T-helper 9 cell (primary cell): ENCODE measurements around the gene RAD18.

ENCODE experiments used
- DNase-seq: peaks from one replicate; pipeline ENCODE4 v3.0.0-alpha.2; 2020

The RAD18 gene

GRCh38 chr3:8856721-8857120, 106.6 kb downstream of the RAD18 start:
- no peak for DNase-seq

- DNase-seq = no peak
Measured at GRCh38 chr3:8856071-8856470, 107.2 kb downstream of the RAD18 start.

- DNase-seq = no peak
Measured at GRCh38 chr3:8854656-8855055, 108.6 kb downstream of the RAD18 start.

DNA sequence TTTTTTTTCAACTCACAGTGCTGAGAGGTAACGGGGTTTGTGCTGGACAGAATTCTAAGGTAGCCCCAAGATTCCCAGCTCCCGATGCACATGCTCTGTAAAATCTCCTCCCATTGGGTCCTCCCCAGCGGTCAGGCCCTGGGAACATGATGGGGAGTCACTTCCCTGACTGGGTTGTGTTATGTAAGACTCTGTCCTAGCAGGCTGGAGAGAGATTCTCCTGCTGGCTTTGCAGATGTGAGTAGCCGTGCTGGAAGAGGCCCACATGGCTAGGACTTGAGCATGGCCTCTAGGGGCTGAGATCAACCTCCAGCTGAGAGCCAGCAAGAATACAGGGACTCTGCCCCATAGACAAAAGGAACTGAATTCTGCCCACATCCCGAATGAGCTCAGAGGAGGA, 110.2 kb downstream of the RAD18 start:
- no peak for DNase-seq

- no peak for DNase-seq
Measured at GRCh38 chr3:8852511-8852910, 110.8 kb downstream of the RAD18 start.

GRCh38 chr3:8851703-8852102, 111.6 kb downstream of the RAD18 start:
- DNase-seq = no peak

- no peak for DNase-seq
Measured at GRCh38 chr3:8848696-8849131, 114.6 kb downstream of the RAD18 start.

DNA sequence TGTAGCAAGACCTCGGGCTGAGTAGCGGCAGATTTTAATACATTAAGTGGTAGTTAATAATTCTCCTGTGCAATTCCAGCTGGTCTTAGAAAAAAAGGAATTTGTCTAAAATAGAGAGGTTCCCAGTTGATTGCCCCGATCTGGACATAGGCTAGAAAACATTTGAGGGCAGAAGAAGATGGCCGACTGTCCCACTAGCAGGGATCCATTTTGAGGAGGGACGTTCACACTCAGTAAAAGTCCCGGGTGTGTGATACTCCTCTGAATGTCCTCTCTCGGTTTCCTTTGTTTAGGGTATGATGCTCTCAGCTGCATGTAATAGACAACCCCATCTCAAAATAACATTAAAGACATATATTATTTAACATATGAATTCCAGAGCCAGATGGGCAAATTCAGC, 116.0 kb downstream of the RAD18 start:
- no peak for DNase-seq

- DNase-seq = no peak
Measured at GRCh38 chr3:8846176-8846575, 117.1 kb downstream of the RAD18 start.

DNA sequence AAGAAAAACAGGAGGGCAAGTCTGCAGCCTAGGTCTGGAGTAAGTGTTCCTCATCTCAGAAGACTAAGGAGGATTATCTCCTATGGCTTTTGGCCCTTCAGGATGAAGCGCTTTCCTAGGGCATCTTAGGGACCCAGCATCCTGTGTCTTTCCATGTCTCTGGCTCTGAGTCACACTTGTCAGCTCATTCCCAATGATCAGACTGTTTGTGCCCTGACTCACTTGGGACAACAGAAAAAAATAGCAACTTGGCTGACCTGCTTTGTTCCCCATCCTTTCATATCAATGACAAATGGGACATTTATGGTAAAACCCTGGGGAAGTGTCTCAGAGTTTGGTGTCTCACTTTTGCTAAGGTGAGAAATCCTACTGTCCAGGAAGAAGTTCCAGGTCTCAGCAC, 117.6 kb downstream of the RAD18 start:
- DNase-seq = no peak

GRCh38 chr3:8843347-8843746, 119.9 kb downstream of the RAD18 start:
- DNase-seq = no peak

GRCh38 chr3:8842293-8842692, 121.0 kb downstream of the RAD18 start:
- no peak for DNase-seq

DNA sequence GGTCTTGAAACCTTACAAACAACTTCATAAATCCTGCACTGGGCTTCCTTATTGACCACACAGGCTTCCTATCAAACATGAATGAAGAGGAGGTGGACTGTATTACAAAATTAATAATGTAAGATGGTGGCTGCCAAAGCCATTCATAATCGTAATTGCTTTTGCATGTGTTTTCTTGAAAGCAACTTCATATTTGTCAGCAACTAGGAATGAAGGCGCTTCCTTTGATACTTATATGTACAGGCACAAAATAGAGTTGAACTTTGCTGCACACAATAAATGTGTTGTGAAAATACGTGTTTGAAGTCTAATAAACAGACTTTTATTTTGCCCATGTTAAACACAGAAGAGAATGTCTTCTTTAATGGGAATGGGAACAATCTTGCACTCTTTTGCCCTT, 121.8 kb downstream of the RAD18 start:
- no peak for DNase-seq

DNA sequence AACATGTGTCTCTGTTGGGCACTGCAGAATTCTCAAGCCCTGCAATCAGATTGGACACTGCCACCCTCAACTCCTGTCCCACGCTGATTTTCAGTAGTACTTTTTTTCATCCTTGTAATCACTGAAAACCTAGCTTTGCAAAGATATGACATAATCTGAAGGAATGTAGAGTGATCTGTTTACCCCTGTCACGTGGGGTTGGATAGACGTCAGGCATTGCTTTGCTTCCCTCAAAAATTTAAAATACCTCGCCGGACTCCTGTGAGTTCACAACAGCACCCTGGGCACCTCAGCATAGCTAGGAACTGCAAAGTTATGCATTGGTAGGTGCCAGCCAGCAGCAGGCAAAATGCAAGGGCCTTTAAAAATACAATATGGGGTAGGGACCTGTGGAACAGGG, 122.7 kb downstream of the RAD18 start:
- DNase-seq = no peak

DNA sequence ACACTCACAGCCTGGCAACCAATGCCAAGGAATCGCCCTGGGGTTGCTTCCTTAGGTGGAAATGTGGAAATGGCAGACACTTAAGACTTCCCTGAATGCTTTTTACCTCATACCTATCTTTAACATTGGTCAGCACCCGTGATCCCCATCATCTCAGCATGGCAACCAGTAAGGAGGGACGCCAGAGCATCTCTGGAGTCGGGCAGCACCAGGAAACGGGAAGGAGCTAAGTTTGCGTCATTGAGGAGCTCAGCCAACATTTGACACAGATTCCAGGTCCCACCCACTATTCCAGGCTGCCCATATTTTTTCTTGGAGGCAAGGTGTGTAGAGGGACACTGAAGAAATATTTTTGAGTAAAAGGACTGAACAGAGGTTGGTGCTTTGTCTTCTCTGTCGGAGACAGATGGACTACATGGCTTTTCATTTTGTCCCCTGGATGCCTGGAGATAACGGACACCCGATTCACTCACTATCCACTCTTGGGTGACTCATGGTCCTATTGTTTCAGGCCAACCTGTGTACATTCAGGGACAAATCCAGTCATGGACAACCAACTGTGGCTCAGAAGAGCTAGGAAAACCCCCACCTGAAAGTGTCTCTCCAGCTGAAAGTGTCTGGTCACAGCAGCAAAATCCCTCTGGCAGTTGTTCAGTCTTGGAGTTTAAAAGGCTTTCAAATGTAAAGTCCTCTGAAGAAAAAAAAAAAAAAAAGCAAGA, 123.5 kb downstream of the RAD18 start:
- no peak for DNase-seq

DNA sequence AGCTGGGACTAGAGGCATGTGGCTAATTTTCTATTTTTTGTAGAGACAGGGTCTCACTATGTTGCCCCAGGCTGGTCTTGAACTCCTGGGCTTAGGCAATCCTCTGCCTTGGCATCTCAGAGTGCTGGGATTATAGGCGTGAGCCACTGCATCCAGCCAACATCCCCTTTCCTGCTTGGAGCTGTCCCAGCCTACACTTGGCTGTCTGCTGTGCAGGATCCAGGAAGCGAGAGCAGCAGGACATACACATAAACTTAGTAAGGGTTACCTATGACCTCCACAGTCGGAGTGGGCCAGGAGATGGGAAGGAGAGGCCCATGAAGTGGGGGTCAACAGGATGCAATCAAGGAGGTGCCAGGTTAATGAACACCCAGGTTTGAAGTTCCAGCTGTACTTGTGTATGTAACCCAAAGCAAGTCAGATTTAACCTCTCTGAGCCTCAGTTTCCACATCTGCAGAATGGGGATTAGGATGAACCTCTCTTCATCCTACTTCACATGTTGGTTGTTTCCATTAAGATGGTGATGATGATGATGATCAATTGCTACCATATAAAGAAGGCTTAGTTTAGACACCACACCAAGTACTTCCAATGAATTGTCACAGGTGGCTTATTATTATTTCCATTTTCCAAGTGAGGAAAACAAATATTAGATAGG, 124.4 kb downstream of the RAD18 start:
- DNase-seq = no peak

GRCh38 chr3:8838234-8838633, 125.0 kb downstream of the RAD18 start:
- no peak for DNase-seq

DNA sequence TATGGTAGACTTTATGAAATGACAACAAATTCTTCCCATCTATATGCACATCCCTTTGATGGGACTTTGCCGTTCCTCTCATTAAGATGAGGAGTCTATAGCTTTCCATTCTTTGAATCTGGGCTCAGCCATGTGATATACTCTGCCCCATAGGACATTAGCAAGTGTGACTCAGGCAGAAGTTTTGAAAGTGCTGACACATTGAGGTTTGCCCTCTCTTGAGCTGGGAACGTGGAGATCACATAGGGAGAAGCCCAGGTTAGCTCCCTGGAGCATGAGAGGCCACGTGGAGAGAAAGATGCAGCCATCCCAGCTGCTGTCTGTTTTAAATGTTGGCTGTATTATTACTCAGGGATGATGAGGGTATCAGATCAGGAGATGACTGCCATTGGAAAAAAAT, 126.1 kb downstream of the RAD18 start:
- DNase-seq = no peak

DNA sequence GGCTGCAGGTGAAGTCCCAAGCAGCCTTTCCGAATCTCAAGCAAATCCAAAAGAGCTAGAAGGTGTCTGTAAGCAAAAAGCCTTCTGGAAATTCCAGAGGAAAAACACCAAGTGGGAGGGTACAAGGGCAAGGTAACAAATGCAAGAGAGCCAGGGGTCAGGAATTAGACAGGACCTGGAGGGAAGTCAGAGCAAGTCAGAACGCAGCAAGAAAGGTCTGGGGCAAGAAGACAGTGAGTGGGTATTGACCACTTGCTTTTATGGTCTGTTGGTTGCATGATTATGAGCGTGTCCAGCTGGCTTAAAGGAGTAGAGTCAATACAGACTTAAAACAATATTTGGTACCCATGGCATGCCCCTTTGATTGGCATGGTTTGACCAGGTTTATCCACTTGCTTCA, 127.2 kb downstream of the RAD18 start:
- no peak for DNase-seq

DNA sequence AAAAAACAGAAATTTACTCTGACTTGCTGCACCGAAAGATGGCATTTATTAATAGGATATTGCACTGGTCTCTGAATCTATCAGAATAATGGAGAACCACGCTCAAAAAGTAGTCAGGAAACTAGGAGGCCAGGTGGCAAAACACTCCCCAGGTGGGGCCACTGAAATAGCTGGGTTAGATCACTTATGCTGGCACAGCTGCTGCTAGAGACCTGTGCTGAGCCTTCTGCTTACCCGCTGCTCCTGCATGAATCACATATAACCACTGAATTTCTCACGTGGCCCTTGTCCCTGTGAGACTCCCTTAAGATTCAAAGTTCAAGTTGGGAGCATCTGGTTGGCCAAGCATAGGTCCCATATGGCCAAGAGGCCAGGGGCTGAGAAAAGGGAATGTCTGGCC, 127.9 kb downstream of the RAD18 start:
- no peak for DNase-seq

GRCh38 chr3:8834974-8835373, 128.3 kb downstream of the RAD18 start:
- no peak for DNase-seq

GRCh38 chr3:8827641-8828040, 135.6 kb downstream of the RAD18 start:
- no peak for DNase-seq
